Eye (tissue), 1 donor: ENCODE results near the gene SHOX.
A peak's percentile ranks its signal among the peaks of the same experiment; 100 is the strongest.

Experiments used
- DNase-seq: peaks from one replicate; pipeline ENCODE4 v3.0.0-alpha.2; 2015

SHOX gene

GRCh38 chrX:675279-675954 is 44.8 kb downstream of the SHOX start:
- peak; percentile 46 for DNase-seq

DNA sequence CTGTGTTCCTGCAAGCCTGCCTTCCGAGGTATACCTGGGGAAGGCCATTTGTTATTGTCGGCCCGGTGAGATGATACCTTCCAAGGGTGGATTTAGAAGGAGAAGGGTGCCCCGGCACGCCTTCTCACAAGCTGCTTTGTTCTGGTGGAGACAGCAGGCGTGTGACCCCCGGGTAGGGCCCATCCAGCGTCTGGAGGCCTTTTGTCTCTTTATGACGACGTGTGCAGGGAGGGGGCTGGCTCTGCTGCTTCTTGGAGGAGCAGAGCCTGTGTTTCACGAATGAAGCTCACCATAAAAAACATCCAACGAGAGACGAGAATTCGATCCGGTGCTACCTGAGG is 45.3 kb downstream of the SHOX start:
- DNase-seq: peak; percentile 71

- DNase-seq: no peak
These were observed 46.8 kb downstream of the SHOX start for GRCh38 chrX:677376-677775.

- peak; percentile 94 for DNase-seq
These were observed 48.8 kb downstream of the SHOX start for GRCh38 chrX:679291-679979.

DNA sequence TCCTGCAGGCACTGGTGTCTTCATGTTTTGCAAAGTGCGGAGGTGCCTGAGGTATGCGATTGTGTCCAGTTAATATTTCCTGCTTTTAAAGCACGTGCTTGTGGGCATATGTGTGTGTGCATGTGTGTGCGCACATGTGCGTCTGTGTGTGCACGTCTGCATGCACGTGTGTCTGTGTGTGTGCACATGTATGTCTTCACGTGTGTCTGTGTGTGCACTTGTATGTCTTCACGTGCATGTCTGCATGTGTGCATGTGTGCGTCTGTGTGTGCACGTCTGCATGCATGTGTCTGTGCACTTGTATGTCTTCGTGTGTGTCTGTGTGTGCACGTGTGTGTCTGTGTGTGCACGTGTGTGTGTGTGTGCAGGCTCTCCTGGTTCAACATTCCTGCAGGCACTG is 49.5 kb downstream of the SHOX start:
- no peak for DNase-seq

GRCh38 chrX:681989-682388 is 51.4 kb downstream of the SHOX start:
- DNase-seq: no peak

DNA sequence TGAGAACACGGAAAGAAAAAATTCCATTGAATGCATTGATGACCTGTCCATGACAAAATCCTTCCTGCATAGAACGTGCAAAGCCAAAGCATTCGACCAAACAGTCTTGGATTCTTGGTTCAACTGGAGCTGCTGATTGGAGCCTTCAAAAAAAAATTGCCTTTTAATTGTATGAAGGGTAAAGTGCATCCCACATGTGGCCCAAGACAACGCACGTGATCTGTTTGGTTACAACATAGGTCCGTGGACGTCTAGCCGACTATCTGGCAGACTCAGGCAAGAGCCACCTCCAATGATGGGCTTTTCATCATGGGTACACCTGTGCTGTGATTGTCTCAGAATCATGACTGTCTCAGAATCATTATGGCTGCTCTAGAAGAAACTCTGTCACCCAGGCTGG is 52.3 kb downstream of the SHOX start:
- DNase-seq: no peak

GRCh38 chrX:683576-683975 is 53.0 kb downstream of the SHOX start:
- DNase-seq: no peak

GRCh38 chrX:685120-686032 is 54.8 kb downstream of the SHOX start:
- DNase-seq: no peak

DNA sequence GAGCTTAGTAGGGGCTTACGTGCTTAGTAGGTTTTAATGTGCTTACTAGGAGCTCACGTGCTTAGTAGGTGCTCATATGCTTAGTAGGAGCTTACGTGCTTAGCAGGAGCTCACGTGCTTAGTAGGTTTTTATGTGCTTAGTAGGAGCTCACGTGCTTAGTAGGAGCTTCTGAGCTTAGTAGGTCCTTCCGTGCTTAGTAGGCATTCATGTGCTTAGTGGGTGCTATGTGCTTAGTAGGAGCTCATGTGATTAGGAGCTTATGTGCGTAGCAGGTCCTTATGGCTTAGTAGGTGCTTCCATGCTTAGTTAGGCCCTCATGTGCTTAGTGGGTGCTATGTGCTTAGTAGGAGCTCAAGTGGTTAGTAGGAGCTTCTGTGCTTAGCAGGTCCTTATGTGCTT is 59.4 kb downstream of the SHOX start:
- no peak for DNase-seq

GRCh38 chrX:694800-695199 is 64.2 kb downstream of the SHOX start:
- no peak for DNase-seq

GRCh38 chrX:698206-698605 is 67.6 kb downstream of the SHOX start:
- no peak for DNase-seq

DNA sequence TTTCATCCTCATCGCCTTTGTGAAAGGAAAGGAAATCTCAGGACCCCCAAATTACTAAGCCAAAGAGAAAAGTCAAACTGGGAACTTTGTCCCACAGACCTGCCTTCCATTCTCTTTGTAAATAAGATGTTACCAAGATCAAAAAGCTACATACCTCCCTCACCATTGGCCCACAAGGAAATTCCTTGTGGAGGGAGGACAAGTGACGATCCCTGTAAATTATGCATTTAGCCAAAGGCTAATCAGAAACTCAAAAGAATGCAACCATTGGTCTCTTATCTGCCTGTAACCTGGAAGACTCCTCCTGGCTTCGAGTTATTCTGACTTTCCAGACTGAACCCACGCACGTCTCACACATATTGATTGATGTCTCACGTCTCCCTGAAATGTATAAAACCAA is 70.3 kb downstream of the SHOX start:
- no peak for DNase-seq

GRCh38 chrX:701673-702072 is 71.1 kb downstream of the SHOX start:
- DNase-seq: no peak

DNA sequence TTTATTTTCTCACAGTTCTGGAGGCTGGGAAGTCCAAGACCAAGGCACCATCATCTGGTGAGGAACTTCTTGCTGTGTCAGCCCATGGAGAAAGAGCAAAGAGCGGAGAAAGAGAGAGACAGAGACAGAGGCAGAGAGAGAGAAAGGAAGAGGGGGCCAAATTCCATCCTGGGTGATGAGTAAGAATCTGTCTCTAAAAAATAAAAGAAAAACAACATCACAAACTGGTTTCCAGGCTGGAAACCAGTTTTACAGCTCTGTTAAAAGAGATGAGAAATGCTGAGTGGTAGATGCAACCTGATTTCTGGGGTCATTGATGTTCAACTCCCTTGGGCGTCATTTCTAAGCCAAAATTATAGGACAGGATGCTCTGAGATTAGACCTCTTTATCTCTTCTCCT is 72.9 kb downstream of the SHOX start:
- DNase-seq: no peak

- DNase-seq: no peak
These were observed 73.3 kb downstream of the SHOX start for GRCh38 chrX:703866-704265.
